Activated CD8-positive, alpha-beta memory T cell treated with anti-CD3 and anti-CD28 coated beads, Interleukin-2, amount 50 U/mL, for 48 hours (primary cell): ENCODE data around the gene TTLL8.
"Not testable (repeated sequence)": the region's sequence is repeated elsewhere in the genome, so short reads cannot be mapped to it uniquely, and the experiment has no call there.

ENCODE experiments used
- DNase-seq: peaks from one replicate; pipeline ENCODE4 v3.0.0-alpha.2; 2020

TTLL8 gene

GRCh38 chr22:50058061-50058905 is at the start of gene TTLL8:
Gene TTLL8 (minus strand): TSS chr22:50058298.
- DNase-seq: no peak

- DNase-seq: no peak
Measured at GRCh38 chr22:50107529-50107928, 49.4 kb upstream of the TTLL8 start.

DNA sequence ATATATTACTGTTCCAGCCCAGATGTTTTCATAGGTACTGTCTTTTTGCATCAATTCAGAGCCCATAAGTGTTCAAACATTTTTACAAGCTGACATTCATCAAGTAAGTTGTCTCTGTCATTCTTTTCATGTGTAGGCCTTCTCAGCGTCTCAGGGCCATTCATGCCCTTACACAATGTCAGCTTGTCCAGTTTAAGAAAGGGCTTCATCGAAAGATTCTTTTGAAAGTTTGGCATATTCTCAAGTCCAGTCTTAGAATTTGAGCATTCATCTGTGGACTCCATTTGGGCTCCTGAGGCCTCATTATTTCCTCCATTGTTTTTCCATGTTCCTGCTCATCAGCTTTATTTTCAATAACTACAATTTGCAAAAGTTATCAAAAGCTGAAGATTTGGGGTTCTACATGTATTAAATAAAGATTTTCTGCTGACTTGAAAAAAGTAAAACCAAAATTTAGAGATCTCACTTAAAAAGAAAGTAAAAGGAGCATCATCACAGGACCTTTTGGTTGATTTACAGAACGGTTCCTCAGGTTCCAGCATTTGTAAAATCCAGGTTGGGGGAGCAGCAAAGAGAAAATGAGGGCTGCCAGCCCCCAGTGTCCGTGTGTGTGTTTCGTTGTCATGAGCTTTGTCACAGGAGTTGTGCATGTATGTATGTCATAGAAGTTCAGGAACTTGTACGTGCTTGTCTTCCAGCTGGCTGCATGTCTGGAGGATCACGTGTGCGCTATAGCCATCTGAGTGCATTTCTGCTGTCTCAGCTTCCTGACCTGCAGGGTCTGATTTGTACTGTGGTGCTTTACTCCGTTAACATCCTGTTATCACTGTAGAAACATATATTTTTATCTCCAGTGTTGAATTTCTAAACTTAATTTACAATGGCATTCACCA is 47.4 kb upstream of the TTLL8 start:
- no peak for DNase-seq

GRCh38 chr22:50104141-50104544 is 46.0 kb upstream of the TTLL8 start:
- DNase-seq: no peak

GRCh38 chr22:50102946-50103345 is 44.8 kb upstream of the TTLL8 start:
- no peak for DNase-seq

GRCh38 chr22:50101870-50102565 is 43.9 kb upstream of the TTLL8 start:
- no peak for DNase-seq

- no peak for DNase-seq
Measured at GRCh38 chr22:50098052-50098451, 40.0 kb upstream of the TTLL8 start.

GRCh38 chr22:50092342-50092741 is 34.2 kb upstream of the TTLL8 start:
- DNase-seq: no peak

DNA sequence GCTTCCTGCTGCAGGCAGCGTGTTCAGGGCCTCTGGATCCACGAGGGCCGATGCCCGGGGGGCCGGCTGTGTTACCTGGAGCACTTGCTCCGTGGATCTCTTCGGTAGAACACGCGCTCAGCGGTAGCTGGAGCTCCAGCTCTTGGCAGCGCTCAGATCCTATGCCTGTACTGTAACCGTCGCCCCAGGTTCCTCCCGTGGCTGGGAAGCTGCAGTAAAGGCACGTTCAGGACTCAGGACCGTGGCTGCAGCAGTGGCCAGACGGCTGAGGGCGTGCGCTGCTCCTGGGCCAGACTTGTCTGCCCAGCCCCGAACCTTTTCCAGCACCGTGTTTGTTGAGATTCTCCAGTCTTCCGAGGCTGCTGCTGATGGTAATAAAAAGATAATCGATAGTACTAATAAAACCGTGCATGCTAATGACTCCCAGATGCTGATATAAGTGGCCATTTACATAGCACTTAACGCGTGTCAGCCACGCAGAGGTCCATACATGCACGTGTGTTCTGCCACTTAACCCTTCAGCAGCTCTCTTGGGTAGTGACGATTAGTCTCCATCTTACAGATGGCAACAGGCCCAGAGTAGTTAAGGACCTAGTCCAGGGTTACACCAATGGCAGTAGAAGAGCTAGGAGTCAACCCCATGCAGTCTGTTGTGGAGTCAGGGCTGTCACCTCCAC is 33.1 kb upstream of the TTLL8 start:
- DNase-seq: no peak

GRCh38 chr22:50090412-50090714 is 32.3 kb upstream of the TTLL8 start:
- DNase-seq: no peak

DNA sequence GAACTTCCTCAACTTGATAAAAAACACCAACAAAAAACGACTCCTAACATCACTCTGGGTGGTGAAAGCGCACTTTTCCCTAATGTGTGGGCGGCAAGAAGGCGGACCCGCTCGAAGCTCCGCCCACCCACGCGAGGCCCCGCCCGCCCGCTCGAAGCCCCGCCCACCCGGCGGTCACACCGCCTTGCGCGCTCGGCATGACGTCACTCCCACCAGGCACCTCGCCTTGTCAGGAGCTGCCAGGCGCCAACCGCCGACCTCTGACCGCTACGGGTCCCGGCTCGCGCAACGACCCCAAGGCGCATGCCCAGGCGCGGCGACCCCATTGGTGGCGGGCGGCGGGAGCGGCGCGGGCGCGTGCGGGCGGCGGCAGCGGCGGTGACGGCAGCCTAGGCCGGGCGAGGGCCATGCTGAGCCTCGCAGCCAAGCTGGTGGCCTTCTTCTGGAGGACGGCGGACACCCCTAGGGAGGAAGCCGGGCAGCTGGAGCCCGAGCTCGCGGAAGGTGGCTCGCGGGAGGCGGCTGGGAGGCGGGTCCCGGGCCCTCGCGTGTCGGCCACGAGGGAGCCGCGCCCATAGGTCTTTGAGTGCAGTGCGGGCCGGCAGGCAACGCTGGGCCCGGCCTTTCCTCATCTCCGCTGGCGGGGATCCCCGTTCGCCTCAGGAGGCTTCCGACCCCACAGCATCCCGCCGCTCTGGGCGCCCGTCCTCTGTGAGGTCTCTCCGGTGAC is 31.7 kb upstream of the TTLL8 start, which contains the start of gene MOV10L1:
MOV10L1 (plus strand) TSS at position 325 of the 730 bp plus-strand sequence; CDS start at position 408, 83 bp downstream.
- DNase-seq: peak; percentile 66

DNA sequence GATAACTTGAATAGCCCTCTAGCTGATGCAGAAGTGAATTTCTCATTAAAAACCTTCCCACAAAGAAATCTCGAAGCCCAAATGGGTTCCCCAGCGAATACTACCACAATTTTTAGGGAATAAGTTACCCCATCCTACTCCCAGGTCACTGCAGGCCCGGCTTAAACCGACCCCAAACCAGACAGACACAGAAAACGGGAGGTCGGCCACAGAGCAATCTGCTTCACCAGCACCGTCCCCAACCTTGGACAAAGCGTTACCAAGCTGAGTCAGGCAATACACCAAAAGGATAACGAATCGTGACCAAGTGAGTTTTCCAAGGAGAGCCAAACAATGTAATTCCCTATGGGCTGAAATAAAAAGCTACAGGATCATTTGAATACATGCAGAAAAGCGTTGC is 31.1 kb upstream of the TTLL8 start:
- no peak for DNase-seq

- DNase-seq: no peak
Measured at GRCh38 chr22:50088096-50088495, 30.0 kb upstream of the TTLL8 start.

- DNase-seq: no peak
Measured at GRCh38 chr22:50087646-50088045, 29.5 kb upstream of the TTLL8 start.

DNA sequence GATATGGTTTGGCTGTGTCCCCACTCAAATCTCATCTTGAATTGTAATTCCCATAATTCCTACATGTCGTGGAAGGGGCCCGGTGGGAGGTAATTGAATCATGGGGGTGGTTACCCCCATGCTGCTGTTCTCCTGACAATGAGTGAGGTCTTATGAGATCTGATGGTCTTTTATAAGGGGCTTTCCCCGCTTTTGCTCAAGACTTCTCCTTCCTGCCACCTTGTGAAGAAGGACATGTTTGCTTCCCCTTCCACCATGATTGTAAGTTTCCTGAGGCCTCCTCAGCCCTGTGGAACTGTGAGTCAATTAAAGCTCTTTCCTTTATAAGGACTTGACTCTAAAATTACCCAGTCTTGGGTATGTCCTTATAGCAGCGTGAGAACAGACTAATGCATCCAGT is 28.9 kb upstream of the TTLL8 start:
- DNase-seq: not testable (repeated sequence)

- no peak for DNase-seq
Measured at GRCh38 chr22:50086526-50086925, 28.4 kb upstream of the TTLL8 start.

- DNase-seq: no peak
Measured at GRCh38 chr22:50085211-50085972, 27.3 kb upstream of the TTLL8 start, which contains the start of gene MLC1. Gene MLC1 (minus strand): TSS chr22:50085426. CDS start chr22:50084902, 524 bp downstream.

- no peak for DNase-seq
Measured at GRCh38 chr22:50084614-50085021, 26.5 kb upstream of the TTLL8 start.

DNA sequence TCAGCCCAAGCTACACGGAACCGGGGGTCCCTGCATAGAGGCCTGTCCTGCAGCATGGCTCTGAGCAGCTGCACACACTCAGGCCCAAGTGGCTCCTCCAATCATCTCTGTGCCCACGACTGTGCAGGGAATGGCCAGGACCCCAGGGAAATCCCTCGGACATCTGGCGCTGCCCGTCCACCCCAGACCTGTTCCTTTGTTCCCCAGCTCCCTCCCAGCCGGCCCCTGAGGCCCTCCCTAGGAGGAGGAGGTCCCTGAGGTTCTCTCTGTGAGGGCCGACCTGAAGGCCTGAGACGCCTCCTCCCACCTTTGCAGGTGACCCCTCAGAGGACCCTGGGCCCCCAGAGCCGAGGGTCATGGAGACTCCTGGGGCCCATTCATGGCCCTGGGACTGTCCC is 26.0 kb upstream of the TTLL8 start:
- DNase-seq: no peak

GRCh38 chr22:50083462-50084079 is 25.5 kb upstream of the TTLL8 start:
- DNase-seq: no peak
